HG02840 (cell line): ENCODE data around the gene AAMDC.

ENCODE experiments used
- ATAC-seq: cut with Tn5 transposase; IDR thresholded peaks from one replicate; pipeline ENCODE4 v1.9.1; 2021; ENCODE audit warnings: mild to moderate bottlenecking, moderate library complexity, moderate number of reproducible peaks; ENCODE audit not compliant: unreplicated experiment, low FRiP score

Gene AAMDC

GRCh38 chr11:77820565-77821348 lies at the start of gene AAMDC, which contains the start of gene RSF1:
Gene AAMDC (plus strand): TSS chr11:77821144. CDS start chr11:77842497, 21,353 bp downstream.
Gene RSF1 (minus strand): TSS chr11:77820722. CDS start chr11:77820714, 8 bp downstream.
- peak; percentile 83 for ATAC-seq

- ATAC-seq = no peak
Observed at GRCh38 chr11:77775936-77776335, 45.0 kb upstream of the AAMDC start.

GRCh38 chr11:77776455-77776854 lies 44.5 kb upstream of the AAMDC start:
- ATAC-seq = no peak

GRCh38 chr11:77778118-77778517 lies 42.8 kb upstream of the AAMDC start:
- no peak for ATAC-seq

GRCh38 chr11:77778549-77778948 lies 42.4 kb upstream of the AAMDC start:
- ATAC-seq = no peak

GRCh38 chr11:77779935-77780334 lies 41.0 kb upstream of the AAMDC start:
- ATAC-seq = no peak

- ATAC-seq = no peak
Observed at GRCh38 chr11:77783025-77783424, 37.9 kb upstream of the AAMDC start.

GRCh38 chr11:77784572-77784971 lies 36.4 kb upstream of the AAMDC start:
- no peak for ATAC-seq

- no peak for ATAC-seq
Observed at GRCh38 chr11:77789061-77789730, 31.7 kb upstream of the AAMDC start.

- no peak for ATAC-seq
Observed at GRCh38 chr11:77789731-77790476, 31.0 kb upstream of the AAMDC start.

GRCh38 chr11:77791301-77791700 lies 29.6 kb upstream of the AAMDC start:
- no peak for ATAC-seq

- ATAC-seq = no peak
Observed at GRCh38 chr11:77793972-77794371, 27.0 kb upstream of the AAMDC start.

GRCh38 chr11:77799338-77799737 lies 21.6 kb upstream of the AAMDC start:
- no peak for ATAC-seq

GRCh38 chr11:77800449-77800848 lies 20.5 kb upstream of the AAMDC start:
- ATAC-seq = no peak

- ATAC-seq = no peak
Observed at GRCh38 chr11:77801477-77801876, 19.5 kb upstream of the AAMDC start.

GRCh38 chr11:77806415-77806814 lies 14.5 kb upstream of the AAMDC start:
- no peak for ATAC-seq

GRCh38 chr11:77806993-77807392 lies 14.0 kb upstream of the AAMDC start:
- ATAC-seq = no peak

GRCh38 chr11:77813256-77813655 lies 7.7 kb upstream of the AAMDC start:
- ATAC-seq = no peak

GRCh38 chr11:77814848-77815247 lies 6.1 kb upstream of the AAMDC start:
- ATAC-seq = no peak

- no peak for ATAC-seq
Observed at GRCh38 chr11:77815459-77815858, 5.5 kb upstream of the AAMDC start.

- no peak for ATAC-seq
Observed at GRCh38 chr11:77819411-77819920, 1.5 kb upstream of the AAMDC start.
